H1 (cell line): ENCODE measurements around the gene ZNF516. TPM values are rescaled to one million over a fixed set of nuclear protein-coding genes. Genes with fewer than 3 reads are reported as not detected.

Experiments used
- polyA plus RNA-seq, 7 experiments: library from polyadenylated mRNA; depleted of rRNA in 3 of 7; stranded (reverse) in 5 of 7; unstranded in 2 of 7; fragments of >200 nt in 5 of 7; fragments of 200-250 nt in 2 of 7; gene quantifications; 1 replicate in 5 of 7; 2 replicates in 1 of 7; 4 replicates in 1 of 7; pipeline versions ENCODE4 v1.2.1 to v1.2.3, GENCODE V29; 2011 to 2013; ENCODE audit warnings: missing spikeins in 2 of 7, mixed read lengths in 2 of 7
- total RNA-seq: library from RNA; stranded (reverse); fragmentation: NEBNext Ultra II Directional; extraction: Animal tissue kit (Norgen Biotek cat#: 25700); gene quantifications from 2 replicates; pipeline ENCODE4 v1.2.1, GENCODE V29; 2021
- TF ChIP-seq, protein P1 (sequence below): fragments of 300-600 bp; sonication (generic); IDR thresholded peaks from 2 replicates; pipeline ENCODE4 v1.7.1; 2012; ENCODE audit warnings: low read length, moderate library complexity, mild to moderate bottlenecking, inconsistent platforms; ENCODE audit not compliant: insufficient replicate concordance

The ZNF516 gene
- total and polyA plus RNA-seq, 2 of the 8 experiments (the other 6 are each of a cell fraction or from before 2014, with no cell fraction given), result 7.3 to 17.0 TPM

DNA sequence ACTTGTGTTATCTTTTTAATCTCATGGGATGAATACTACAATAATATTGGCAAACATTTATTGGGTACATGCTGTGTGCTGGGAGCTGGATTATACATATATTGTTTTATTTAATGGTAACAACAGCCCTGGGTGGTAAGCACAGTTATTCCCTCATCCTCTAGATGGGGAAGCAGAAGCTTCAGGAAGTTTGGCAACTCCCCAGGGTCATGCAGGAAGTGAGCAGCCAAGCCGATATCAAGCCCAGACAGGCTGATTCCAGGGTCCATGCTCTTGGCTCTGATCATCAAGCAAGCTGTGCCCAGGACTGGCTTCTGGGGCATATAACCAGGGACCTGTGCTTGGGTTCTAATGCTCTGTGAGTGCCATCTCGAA is 155.8 kb downstream of the ZNF516 start (continued):
- TF ChIP-seq, protein P1, sequence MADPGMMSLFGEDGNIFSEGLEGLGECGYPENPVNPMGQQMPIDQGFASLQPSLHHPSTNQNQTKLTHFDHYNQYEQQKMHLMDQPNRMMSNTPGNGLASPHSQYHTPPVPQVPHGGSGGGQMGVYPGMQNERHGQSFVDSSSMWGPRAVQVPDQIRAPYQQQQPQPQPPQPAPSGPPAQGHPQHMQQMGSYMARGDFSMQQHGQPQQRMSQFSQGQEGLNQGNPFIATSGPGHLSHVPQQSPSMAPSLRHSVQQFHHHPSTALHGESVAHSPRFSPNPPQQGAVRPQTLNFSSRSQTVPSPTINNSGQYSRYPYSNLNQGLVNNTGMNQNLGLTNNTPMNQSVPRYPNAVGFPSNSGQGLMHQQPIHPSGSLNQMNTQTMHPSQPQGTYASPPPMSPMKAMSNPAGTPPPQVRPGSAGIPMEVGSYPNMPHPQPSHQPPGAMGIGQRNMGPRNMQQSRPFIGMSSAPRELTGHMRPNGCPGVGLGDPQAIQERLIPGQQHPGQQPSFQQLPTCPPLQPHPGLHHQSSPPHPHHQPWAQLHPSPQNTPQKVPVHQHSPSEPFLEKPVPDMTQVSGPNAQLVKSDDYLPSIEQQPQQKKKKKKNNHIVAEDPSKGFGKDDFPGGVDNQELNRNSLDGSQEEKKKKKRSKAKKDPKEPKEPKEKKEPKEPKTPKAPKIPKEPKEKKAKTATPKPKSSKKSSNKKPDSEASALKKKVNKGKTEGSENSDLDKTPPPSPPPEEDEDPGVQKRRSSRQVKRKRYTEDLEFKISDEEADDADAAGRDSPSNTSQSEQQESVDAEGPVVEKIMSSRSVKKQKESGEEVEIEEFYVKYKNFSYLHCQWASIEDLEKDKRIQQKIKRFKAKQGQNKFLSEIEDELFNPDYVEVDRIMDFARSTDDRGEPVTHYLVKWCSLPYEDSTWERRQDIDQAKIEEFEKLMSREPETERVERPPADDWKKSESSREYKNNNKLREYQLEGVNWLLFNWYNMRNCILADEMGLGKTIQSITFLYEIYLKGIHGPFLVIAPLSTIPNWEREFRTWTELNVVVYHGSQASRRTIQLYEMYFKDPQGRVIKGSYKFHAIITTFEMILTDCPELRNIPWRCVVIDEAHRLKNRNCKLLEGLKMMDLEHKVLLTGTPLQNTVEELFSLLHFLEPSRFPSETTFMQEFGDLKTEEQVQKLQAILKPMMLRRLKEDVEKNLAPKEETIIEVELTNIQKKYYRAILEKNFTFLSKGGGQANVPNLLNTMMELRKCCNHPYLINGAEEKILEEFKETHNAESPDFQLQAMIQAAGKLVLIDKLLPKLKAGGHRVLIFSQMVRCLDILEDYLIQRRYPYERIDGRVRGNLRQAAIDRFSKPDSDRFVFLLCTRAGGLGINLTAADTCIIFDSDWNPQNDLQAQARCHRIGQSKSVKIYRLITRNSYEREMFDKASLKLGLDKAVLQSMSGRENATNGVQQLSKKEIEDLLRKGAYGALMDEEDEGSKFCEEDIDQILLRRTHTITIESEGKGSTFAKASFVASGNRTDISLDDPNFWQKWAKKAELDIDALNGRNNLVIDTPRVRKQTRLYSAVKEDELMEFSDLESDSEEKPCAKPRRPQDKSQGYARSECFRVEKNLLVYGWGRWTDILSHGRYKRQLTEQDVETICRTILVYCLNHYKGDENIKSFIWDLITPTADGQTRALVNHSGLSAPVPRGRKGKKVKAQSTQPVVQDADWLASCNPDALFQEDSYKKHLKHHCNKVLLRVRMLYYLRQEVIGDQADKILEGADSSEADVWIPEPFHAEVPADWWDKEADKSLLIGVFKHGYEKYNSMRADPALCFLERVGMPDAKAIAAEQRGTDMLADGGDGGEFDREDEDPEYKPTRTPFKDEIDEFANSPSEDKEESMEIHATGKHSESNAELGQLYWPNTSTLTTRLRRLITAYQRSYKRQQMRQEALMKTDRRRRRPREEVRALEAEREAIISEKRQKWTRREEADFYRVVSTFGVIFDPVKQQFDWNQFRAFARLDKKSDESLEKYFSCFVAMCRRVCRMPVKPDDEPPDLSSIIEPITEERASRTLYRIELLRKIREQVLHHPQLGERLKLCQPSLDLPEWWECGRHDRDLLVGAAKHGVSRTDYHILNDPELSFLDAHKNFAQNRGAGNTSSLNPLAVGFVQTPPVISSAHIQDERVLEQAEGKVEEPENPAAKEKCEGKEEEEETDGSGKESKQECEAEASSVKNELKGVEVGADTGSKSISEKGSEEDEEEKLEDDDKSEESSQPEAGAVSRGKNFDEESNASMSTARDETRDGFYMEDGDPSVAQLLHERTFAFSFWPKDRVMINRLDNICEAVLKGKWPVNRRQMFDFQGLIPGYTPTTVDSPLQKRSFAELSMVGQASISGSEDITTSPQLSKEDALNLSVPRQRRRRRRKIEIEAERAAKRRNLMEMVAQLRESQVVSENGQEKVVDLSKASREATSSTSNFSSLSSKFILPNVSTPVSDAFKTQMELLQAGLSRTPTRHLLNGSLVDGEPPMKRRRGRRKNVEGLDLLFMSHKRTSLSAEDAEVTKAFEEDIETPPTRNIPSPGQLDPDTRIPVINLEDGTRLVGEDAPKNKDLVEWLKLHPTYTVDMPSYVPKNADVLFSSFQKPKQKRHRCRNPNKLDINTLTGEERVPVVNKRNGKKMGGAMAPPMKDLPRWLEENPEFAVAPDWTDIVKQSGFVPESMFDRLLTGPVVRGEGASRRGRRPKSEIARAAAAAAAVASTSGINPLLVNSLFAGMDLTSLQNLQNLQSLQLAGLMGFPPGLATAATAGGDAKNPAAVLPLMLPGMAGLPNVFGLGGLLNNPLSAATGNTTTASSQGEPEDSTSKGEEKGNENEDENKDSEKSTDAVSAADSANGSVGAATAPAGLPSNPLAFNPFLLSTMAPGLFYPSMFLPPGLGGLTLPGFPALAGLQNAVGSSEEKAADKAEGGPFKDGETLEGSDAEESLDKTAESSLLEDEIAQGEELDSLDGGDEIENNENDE, result no peak
- TF ChIP-seq, all 59 proteins: peak for 0
